K562 (cell line): ENCODE measurements around the gene CS.
"Not testable (repeated sequence)": the region's sequence is repeated elsewhere in the genome, so short reads cannot be mapped to it uniquely, and the experiment has no call there.

Experiments
- CTCF ChIP-seq, 3 experiments: IDR thresholded peaks in 2 of 3; conservative IDR thresholded peaks in 1 of 3; 2 replicates each; pipeline ENCODE4 v1.5.1; 2011 to 2012; ENCODE audit warnings: low read length in 3 of 3, mild to moderate bottlenecking in 3 of 3, control low read depth in 2 of 3, improper control_type of control experiment in 1 of 3, inconsistent platforms in 1 of 3, low read depth in 1 of 3, mixed read lengths in 1 of 3, moderate library complexity in 1 of 3; ENCODE audit not compliant: insufficient read depth in 2 of 3
- FOXA3 ChIP-seq, 2 experiments: fragments of 450-650 bp in 1 of 2; sonication (generic) in 1 of 2; formaldehyde crosslinking; IDR thresholded peaks in 1 of 2; conservative IDR thresholded peaks in 1 of 2; 2 replicates each; pipeline versions ENCODE4 v1.4.0 to v1.8.0; 2020 to 2022; ENCODE audit warnings: mild to moderate bottlenecking in 2 of 2, missing genetic modification reagents in 1 of 2
- ZNF57 ChIP-seq: fragments of 450-650 bp; formaldehyde crosslinking; IDR thresholded peaks from 2 replicates; pipeline ENCODE4 v1.4.0; 2020; ENCODE audit warnings: mild to moderate bottlenecking, moderate library complexity

GRCh38 chr12:56266068-56266692, 34.0 kb downstream of the CS start:
- not testable (repeated sequence) for TF ChIP-seq CTCF (IDR thresholded peaks at IDR 0.05 in 2 of 3, conservative IDR thresholded peaks at IDR 0.05 in 1 of 3; ENCODE audit: insufficient read depth in 2 of 3, low read depth in 1 of 3, low read length in 3 of 3); ZNF57
- 0 out of 4 replicates have a peak, but pooled peaks of 1 of the 2 experiments have one; percentile 54 for TF ChIP-seq FOXA3 (CRISPR knock-in tag; conservative IDR thresholded peaks at IDR 0.05 in 1 of 2, IDR thresholded peaks at IDR 0.05 in 1 of 2)
